Measurements from ENCODE around the gene P2RY2.

P2RY2 gene

GRCh38 chr11:73186294-73186850 lies 31.7 kb upstream of the P2RY2 start:
- H3K27me3 ChIP-seq = no peaks in the 10 kb centered on the region
- H3K4me1 ChIP-seq = peaks cover 4% of the 10 kb centered on the region; the same call in 1 of the 2 replicates
- no peaks in the 10 kb centered on the region for H3K36me3 ChIP-seq
- no peak overlapping the region for H3K4me3 ChIP-seq (ENCODE audit: low read depth, low read length)
- no peak for TF ChIP-seq CTCF (IDR thresholded peaks at IDR 0.05; ENCODE audit: low read depth, low read length)
- no peaks in the 10 kb centered on the region; the same call in 1 of the 2 replicates for H3K9me3 ChIP-seq
- DNase-seq = no peak

GRCh38 chr11:73186886-73187285 lies 31.2 kb upstream of the P2RY2 start:
- DNase-seq = no peak
- Histone ChIP-seq H3K9me3 (no peaks in the 10 kb centered on the region; the same call in 1 of the 2 replicates), H3K27me3 (no peaks in the 10 kb centered on the region), H3K4me3 (ENCODE audit: low read depth, low read length) (no peak overlapping the region), H3K4me1 (peaks cover 4% of the 10 kb centered on the region; the same call in 1 of the 2 replicates), H3K36me3 (no peaks in the 10 kb centered on the region)
- no peak for TF ChIP-seq CTCF (IDR thresholded peaks at IDR 0.05; ENCODE audit: low read depth, low read length)

GRCh38 chr11:73187854-73188253 lies 30.2 kb upstream of the P2RY2 start:
- H3K4me3 ChIP-seq (ENCODE audit: low read depth, low read length) = no peak overlapping the region
- H3K27me3 ChIP-seq = no peaks in the 10 kb centered on the region
- H3K36me3 ChIP-seq = no peaks in the 10 kb centered on the region
- TF ChIP-seq CTCF (IDR thresholded peaks at IDR 0.05; ENCODE audit: low read depth, low read length) = no peak
- no peak for DNase-seq
- peaks cover 4% of the 10 kb centered on the region; the same call in 1 of the 2 replicates for H3K4me1 ChIP-seq
- no peaks in the 10 kb centered on the region; the same call in 1 of the 2 replicates for H3K9me3 ChIP-seq

- Histone ChIP-seq H3K36me3 (no peaks in the 10 kb centered on the region), H3K27me3 (no peaks in the 10 kb centered on the region), H3K4me1 (peaks cover 4% of the 10 kb centered on the region; the same call in 1 of the 2 replicates), H3K4me3 (ENCODE audit: low read depth, low read length) (no peak overlapping the region), H3K9me3 (no peaks in the 10 kb centered on the region; the same call in 1 of the 2 replicates)
- TF ChIP-seq CTCF (IDR thresholded peaks at IDR 0.05; ENCODE audit: low read depth, low read length) = no peak
- DNase-seq = no peak
These were observed 29.8 kb upstream of the P2RY2 start for GRCh38 chr11:73188301-73188700.

- no peaks in the 10 kb centered on the region for H3K27me3 ChIP-seq
- no peak for DNase-seq
- no peaks in the 10 kb centered on the region; the same call in 1 of the 2 replicates for H3K9me3 ChIP-seq
- H3K4me1 ChIP-seq = peaks cover 4% of the 10 kb centered on the region; the same call in 1 of the 2 replicates
- H3K36me3 ChIP-seq = no peaks in the 10 kb centered on the region
- TF ChIP-seq CTCF (IDR thresholded peaks at IDR 0.05; ENCODE audit: low read depth, low read length) = no peak
- no peak overlapping the region for H3K4me3 ChIP-seq (ENCODE audit: low read depth, low read length)
These were observed 28.8 kb upstream of the P2RY2 start for GRCh38 chr11:73189315-73189714.

GRCh38 chr11:73189723-73190556 lies 28.1 kb upstream of the P2RY2 start:
- Histone ChIP-seq H3K4me1 (peaks cover 4% of the 10 kb centered on the region; the same call in 1 of the 2 replicates), H3K9me3 (no peaks in the 10 kb centered on the region; the same call in 1 of the 2 replicates), H3K4me3 (ENCODE audit: low read depth, low read length) (no peak overlapping the region), H3K36me3 (no peaks in the 10 kb centered on the region), H3K27me3 (no peaks in the 10 kb centered on the region)
- peak; percentile 25 for DNase-seq
- no peak for TF ChIP-seq CTCF (IDR thresholded peaks at IDR 0.05; ENCODE audit: low read depth, low read length)
